Astrocyte of the spinal cord (primary cell): ENCODE data around the gene PROSER2.

Experiments
- DNase-seq: peaks from one replicate; pipeline ENCODE4 v3.0.0; 2011; ENCODE audit warnings: low read depth, low spot score
- H3K4me3 ChIP-seq: 2 replicates; pipeline ENCODE4 v1.5.1; 2011; ENCODE audit warnings: low read depth, mild to moderate bottlenecking, low read length, moderate library complexity
- CTCF ChIP-seq: IDR thresholded peaks from 2 replicates; pipeline ENCODE4 v1.5.1; 2012; ENCODE audit warnings: low read depth, mild to moderate bottlenecking, low read length, inconsistent platforms
- in situ Hi-C: cut with HindIII; loops from 2 replicates; pipeline ENCODE4 v1.10.0; 2017; ENCODE audit warnings: low sequenced_read_pairs

Gene PROSER2

GRCh38 chr10:11913079-11913641 is 90.0 kb downstream of the PROSER2 start:
- no peak overlapping the region for H3K4me3 ChIP-seq
- in situ Hi-C loops: no loop called here
- no peak for TF ChIP-seq CTCF
- DNase-seq: no peak

GRCh38 chr10:11918384-11918783 is 95.2 kb downstream of the PROSER2 start:
- in situ Hi-C loops: no loop called here
- no peak for DNase-seq
- TF ChIP-seq CTCF: no peak
- H3K4me3 ChIP-seq: no peak overlapping the region

- no peak overlapping the region for H3K4me3 ChIP-seq
- in situ Hi-C loops: no loop called here
- DNase-seq: no peak
- no peak for TF ChIP-seq CTCF
Measured at GRCh38 chr10:11919271-11919670, 96.1 kb downstream of the PROSER2 start.
